Left kidney (tissue), 8 donors: ENCODE measurements around the gene ZNF211. TPM values are rescaled to one million over a fixed set of nuclear protein-coding genes. Genes with fewer than 3 reads are reported as not detected.

Experiments used
- DNase-seq: peaks from one replicate; pipeline ENCODE4 v3.0.0-alpha.2; 2013
- long read RNA-seq, 8 donors: transcript quantifications; one replicate each; lab custom pipeline, GENCODE V29; 2026
- polyA plus RNA-seq: library from polyadenylated mRNA; unstranded; fragments of 120-200 nt; gene quantifications from one replicate; pipeline ENCODE4 v1.2.1, GENCODE V29; 2013; ENCODE audit not compliant: insufficient read length

The ZNF211 gene
- polyA plus RNA-seq: 48.8 TPM
- long read RNA-seq, donor 1, partial matches to known transcripts: 0 of 4 reads
- long read RNA-seq, donor 1, other reads (novel, unspliced or antisense): 0 of 4 reads
- long read RNA-seq, donor 2, partial matches to known transcripts: 0 of 4 reads
- long read RNA-seq, donor 2, other reads (novel, unspliced or antisense): 0 of 4 reads
- long read RNA-seq, donor 3, partial matches to known transcripts: 0 of 3 reads
- long read RNA-seq, donor 3, other reads (novel, unspliced or antisense): 0 of 3 reads
- long read RNA-seq, donor 4, partial matches to known transcripts: 0 of 1 reads
- long read RNA-seq, donor 4, other reads (novel, unspliced or antisense): 0 of 1 reads
- long read RNA-seq, donor 5, partial matches to known transcripts: 0 of 2 reads
- long read RNA-seq, donor 5, other reads (novel, unspliced or antisense): 0 of 2 reads
- long read RNA-seq, donor 6, partial matches to known transcripts: 0 of 2 reads
- long read RNA-seq, donor 6, other reads (novel, unspliced or antisense): 0 of 2 reads
- long read RNA-seq, donor 7, partial matches to known transcripts: 0 of 5 reads
- long read RNA-seq, donor 7, other reads (novel, unspliced or antisense): 0 of 5 reads
- long read RNA-seq, donor 8, partial matches to known transcripts: 0 of 1 reads
- long read RNA-seq, donor 8, other reads (novel, unspliced or antisense): 0 of 1 reads

DNA sequence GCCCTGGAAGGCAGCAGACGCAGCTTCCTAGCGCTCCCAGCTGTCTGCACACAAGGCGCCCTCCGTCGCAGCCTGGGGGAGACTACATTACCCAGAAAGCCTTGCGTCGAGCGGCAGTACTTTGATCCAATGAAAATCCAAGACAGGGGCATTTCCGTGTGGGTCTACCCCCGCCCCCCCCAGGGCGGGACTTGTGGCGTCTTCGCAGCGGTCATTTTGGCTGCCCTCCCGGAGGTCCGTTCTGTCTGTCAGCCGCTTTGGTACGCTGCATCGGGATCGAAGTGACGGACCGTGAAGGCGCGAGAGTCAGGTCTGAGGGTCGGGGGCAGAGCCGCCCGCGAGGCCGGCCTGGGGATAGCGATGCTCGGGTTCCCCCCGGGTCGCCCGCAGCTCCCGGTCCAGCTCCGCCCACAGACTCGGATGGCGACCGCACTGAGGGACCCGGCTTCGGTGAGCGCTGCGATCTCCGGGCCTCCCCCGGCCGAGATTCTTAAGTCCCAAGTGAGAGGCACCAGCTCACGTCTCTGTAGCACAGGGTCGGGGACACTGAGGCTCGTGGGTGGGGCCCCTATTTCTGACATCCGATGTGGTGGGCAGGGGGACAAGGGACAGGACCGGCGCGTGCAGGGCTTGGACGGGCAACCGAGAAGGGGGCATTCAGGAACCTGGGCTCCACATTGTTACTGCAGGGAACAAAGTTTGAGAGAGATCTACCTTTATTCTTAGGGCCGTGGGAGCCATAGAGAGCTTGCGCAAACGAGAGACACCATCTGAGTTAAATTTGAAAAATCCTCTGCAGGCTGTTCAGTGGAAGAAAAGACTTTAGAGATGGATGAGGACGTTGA, at the start of gene ZNF211:
Gene ZNF211 (plus strand): TSS at position 182 of the 845 bp plus-strand sequence. CDS start 179 bp downstream, at position 361.
- peak; percentile 95 for DNase-seq

GRCh38 chr19:57583521-57584416, 49.2 kb upstream of the ZNF211 start, which contains the start of gene ZIK1:
TSS of gene ZIK1 (plus strand) at chr19:57584145. CDS start at chr19:57584357, 212 bp downstream.
- DNase-seq: peak; percentile 97

GRCh38 chr19:57587529-57587928, 45.4 kb upstream of the ZNF211 start:
- no peak for DNase-seq

GRCh38 chr19:57599377-57599760, 33.6 kb upstream of the ZNF211 start:
- no peak for DNase-seq

GRCh38 chr19:57599761-57600383, 33.1 kb upstream of the ZNF211 start, which contains the start of gene ZNF530:
TSS of gene ZNF530 (plus strand) at chr19:57599885. CDS start at chr19:57604346, 4,461 bp downstream.
- DNase-seq: peak; percentile 95

- DNase-seq: no peak
Measured at GRCh38 chr19:57606931-57607330, 26.0 kb upstream of the ZNF211 start.

DNA sequence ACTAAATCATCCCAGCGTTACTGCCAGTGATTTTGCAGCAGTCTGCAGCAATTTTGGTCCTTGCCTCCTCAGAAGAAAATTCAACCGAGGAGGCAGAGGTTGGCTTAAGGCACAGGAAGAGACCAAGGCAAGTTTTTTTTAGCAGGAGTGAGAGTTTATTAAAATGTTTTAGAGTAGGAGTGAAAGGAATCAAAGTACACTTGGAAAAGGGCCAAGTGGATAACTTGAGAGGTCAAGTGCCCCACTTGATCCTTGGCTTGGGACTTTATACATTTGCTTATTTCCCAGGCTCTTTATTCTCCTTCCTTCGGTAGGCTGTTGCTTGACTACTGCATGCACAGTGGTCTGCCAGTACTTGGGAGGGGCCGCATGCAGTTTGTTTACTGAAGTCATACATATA, 21.9 kb upstream of the ZNF211 start:
- no peak for DNase-seq

GRCh38 chr19:57613941-57614743, 18.8 kb upstream of the ZNF211 start, which contains the start of gene ZNF134:
TSS of gene ZNF134 (plus strand) at chr19:57614242. CDS start at chr19:57619469, 5,227 bp downstream.
- peak; percentile 92 for DNase-seq

DNA sequence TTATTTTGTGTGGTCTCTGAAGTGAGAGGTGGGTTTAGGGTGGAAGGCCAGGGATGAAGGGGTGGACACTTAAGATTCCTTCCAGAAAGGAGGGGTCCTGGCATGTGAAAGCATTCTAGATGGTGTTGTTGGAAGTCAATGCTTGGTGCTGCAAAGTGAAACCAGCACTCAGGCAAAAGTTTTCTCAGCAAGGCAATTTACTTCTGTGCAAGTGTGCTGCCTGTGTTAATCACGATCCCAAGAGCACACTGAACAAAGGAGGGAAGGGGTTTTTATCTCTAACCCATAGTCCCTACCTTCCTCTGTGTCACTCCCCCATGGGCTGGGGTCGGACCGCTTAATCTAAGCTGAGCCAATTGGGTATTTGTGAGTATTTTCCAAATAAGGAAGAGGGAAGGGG, 17.6 kb upstream of the ZNF211 start:
- DNase-seq: no peak

- DNase-seq: no peak
Measured at GRCh38 chr19:57620673-57621348, 12.2 kb upstream of the ZNF211 start.

DNA sequence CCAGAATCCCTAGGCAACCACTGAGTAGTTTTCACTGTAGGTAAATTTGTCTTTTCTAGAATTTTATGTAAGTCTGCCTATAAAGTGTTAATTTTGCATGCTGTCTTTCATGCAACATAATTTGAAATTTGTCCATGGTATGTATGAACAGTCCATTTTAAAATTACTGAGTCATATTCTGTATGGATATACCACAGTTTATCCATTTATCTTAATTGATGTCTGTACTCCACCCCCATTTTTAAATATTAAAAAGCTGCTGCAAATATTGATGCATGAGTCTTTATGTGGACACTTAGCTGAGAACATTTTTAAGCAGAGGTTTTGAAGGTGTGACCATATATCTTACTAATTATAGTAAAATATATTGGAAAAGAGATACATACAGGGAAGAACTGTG, 9.9 kb upstream of the ZNF211 start:
- DNase-seq: no peak

DNA sequence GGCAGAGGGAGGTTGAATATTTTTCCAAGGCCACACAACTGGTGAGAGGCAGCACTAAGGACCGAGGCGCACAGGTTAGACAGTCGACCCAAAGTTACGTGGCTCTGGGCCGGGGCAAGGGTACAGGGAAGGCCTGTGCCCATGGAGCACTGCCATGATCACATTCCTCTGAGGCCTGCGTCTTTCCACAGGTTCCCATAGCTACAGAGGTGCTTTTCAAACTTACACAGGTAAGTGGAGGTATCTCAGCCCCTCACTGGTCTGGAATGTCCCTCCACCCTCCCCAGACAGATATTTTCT, 814 bp downstream of the ZNF211 start:
- no peak for DNase-seq

GRCh38 chr19:57637379-57637778, 4.4 kb downstream of the ZNF211 start:
- no peak for DNase-seq

- no peak for DNase-seq
Measured at GRCh38 chr19:57641715-57642234, 8.8 kb downstream of the ZNF211 start.

- no peak for DNase-seq
Measured at GRCh38 chr19:57642396-57643046, 9.6 kb downstream of the ZNF211 start.

DNA sequence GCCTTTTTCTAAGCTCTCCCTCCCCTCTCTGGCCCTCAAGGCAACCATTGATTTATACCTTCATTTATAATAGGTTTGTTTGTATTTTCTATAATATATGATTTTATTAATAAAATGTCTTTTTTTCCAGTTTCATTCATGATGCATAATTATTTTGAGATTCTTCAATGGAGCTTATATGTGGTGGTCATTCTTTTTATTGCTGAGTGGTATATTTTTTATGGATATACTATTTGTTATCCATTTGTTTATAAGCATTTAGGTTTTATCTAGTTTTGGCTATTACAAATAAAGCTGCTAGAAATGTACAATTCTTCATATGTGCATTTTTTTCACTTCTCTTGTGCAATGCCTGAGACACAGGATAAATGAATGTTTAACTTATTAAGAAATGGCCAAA, 10.8 kb downstream of the ZNF211 start:
- DNase-seq: no peak

GRCh38 chr19:57648331-57649003, 15.5 kb downstream of the ZNF211 start:
- DNase-seq: no peak

- no peak for DNase-seq
Measured at GRCh38 chr19:57651654-57651996, 18.7 kb downstream of the ZNF211 start.
